Right lobe of liver (tissue), 4 donors: Measurements from ENCODE around the gene ZNF141.

Experiments used
- POLR2A ChIP-seq: fragments of 450-650 bp; IDR thresholded peaks from one replicate; pipeline ENCODE4 v1.6.1; 2017; ENCODE audit warnings: antibody characterized with exemption, mild to moderate bottlenecking
- TF ChIP-seq, protein P1 (sequence below), 4 donors: fragments of 200-600 bp in 3 of 4; fragments of 450-650 bp in 1 of 4; IDR thresholded peaks; one replicate each; pipeline versions ENCODE4 v1.5.1 to v1.8.0; 2016 to 2022; ENCODE audit warnings: antibody characterized with exemption in 4 of 4, mild to moderate bottlenecking in 2 of 4
- donor health status: DM: no; HTN: no; CAD: no.
- donor health status: DM: no; HTN: no; CAD: no.
- donor health status: DM: no; HTN: yes; CAD: no.

GRCh38 chr4:294732-295131 lies 42.9 kb upstream of the ZNF141 start:
- TF ChIP-seq POLR2A = no peak
- TF ChIP-seq, protein P1, sequence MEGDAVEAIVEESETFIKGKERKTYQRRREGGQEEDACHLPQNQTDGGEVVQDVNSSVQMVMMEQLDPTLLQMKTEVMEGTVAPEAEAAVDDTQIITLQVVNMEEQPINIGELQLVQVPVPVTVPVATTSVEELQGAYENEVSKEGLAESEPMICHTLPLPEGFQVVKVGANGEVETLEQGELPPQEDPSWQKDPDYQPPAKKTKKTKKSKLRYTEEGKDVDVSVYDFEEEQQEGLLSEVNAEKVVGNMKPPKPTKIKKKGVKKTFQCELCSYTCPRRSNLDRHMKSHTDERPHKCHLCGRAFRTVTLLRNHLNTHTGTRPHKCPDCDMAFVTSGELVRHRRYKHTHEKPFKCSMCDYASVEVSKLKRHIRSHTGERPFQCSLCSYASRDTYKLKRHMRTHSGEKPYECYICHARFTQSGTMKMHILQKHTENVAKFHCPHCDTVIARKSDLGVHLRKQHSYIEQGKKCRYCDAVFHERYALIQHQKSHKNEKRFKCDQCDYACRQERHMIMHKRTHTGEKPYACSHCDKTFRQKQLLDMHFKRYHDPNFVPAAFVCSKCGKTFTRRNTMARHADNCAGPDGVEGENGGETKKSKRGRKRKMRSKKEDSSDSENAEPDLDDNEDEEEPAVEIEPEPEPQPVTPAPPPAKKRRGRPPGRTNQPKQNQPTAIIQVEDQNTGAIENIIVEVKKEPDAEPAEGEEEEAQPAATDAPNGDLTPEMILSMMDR (IDR thresholded peaks at IDR 0.05) = no peak
